Right cardiac atrium (tissue), 5 donors: ENCODE measurements around the gene HS3ST5. TPM values are rescaled to one million over a fixed set of nuclear protein-coding genes. Genes with fewer than 3 reads are reported as not detected.
"Not testable (repeated sequence)": the region's sequence is repeated elsewhere in the genome, so short reads cannot be mapped to it uniquely, and the experiment has no call there.

ENCODE experiments used
- ATAC-seq, 2 donors: fragments of 200-7000 bp; cut with Tn5 transposase; one replicate each; pipeline versions ENCODE4 v1.8.0 to v1.9.1; 2020; ENCODE audit warnings: moderate library complexity in 2 of 2, mild to moderate bottlenecking in 1 of 2
- DNase-seq, 3 donors: peaks; one replicate each; pipeline ENCODE4 v3.0.0-alpha.2; 2020
- H3K27ac ChIP-seq: one replicate; pipeline ENCODE4 v1.5.1; 2013; ENCODE audit warnings: mild to moderate bottlenecking, low read length, control low read depth, moderate library complexity
- H3K27me3 ChIP-seq: one replicate; pipeline ENCODE4 v1.6.1; 2013; ENCODE audit not compliant: control insufficient read depth, insufficient read depth
- H3K4me1 ChIP-seq: one replicate; pipeline ENCODE4 v1.6.1; 2013; ENCODE audit warnings: low read length; ENCODE audit not compliant: control insufficient read depth, insufficient read depth
- H3K4me3 ChIP-seq: one replicate; pipeline ENCODE4 v1.5.1; 2013; ENCODE audit warnings: low read length, control low read depth
- H3K9me3 ChIP-seq: one replicate; pipeline ENCODE4 v1.6.1; 2013; ENCODE audit warnings: low read length; ENCODE audit not compliant: control insufficient read depth
- WGBS: extraction: QIAGEN DNeasy Blood & Tissue Kit; methylation state at CpG from one replicate; pipeline ENCODE4 v1.1.7; 2013; 5-methylcytosine and 5-hydroxymethylcytosine counted together
- intact Hi-C, 4 donors: fragments of 100-400 bp; cut with DNase I; formaldehyde crosslinking; loops; one replicate each; pipeline versions ENCODE4 v1.11.0 to v1.14.0; 2022 to 2023
- polyA plus RNA-seq: library from polyadenylated mRNA; stranded (reverse); fragments of 200-250 nt; gene quantifications from one replicate; pipeline ENCODE4 v1.2.3, GENCODE V29; 2013
- total RNA-seq, 4 donors: library from RNA; stranded (reverse); fragmentation: NEBNext Ultra II Directional; extraction: Animal tissue kit (Norgen Biotek cat#: 25700); gene quantifications; one replicate each; pipeline ENCODE4 v1.2.1, GENCODE V29; 2021
- donor health status: healthy with polysubstance abuse.
- donor health status: DM: no; HTN: yes; CAD: no.
- donor health status: DM: no; HTN: no; CAD: no.
- donor health status: DM: no; HTN: yes; CAD: no; lungs with severe emphysema.
- donor health status: DM: yes; HTN: yes; CAD: no.

Gene HS3ST5
- total and polyA plus RNA-seq, 5 donors: not detected

GRCh38 chr6:114327074-114327473, 15.7 kb downstream of the HS3ST5 start:
- Histone ChIP-seq H3K27me3 (no peaks in the 10 kb centered on the region), H3K27ac (no peak overlapping the region), H3K9me3 (no peaks in the 10 kb centered on the region), H3K4me1 (no peaks in the 10 kb centered on the region), H3K4me3 (no peak overlapping the region)
- intact Hi-C loops: no loop called here
- ATAC-seq (no peak), DNase-seq (no peak)

DNA sequence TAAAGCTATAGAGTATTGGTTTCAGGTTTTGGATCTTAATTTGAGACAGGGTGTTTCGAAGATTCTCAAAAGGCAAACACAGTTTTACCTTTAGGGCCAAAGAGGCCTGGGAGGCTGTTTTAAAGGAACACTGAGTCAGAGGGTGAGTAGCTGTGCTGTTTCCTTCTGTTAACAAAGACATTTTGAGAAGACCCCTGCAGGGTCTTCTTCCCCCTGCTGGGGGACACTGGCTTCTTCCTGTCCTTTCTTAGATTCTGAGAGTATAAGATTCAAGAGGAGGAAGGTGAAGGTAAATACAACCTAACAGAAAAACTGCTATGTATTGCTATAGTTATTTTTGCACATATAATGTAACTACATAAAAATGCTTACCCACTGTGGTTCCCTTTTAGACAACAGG, 19.0 kb downstream of the HS3ST5 start:
- H3K27me3 ChIP-seq: no peaks in the 10 kb centered on the region
- no peaks in the 10 kb centered on the region for H3K9me3 ChIP-seq
- WGBS: 92% methylated on average over 1 of the region's 1 CpG
- H3K4me1 ChIP-seq: no peaks in the 10 kb centered on the region
- DNase-seq: no peak
- no peak overlapping the region for H3K27ac ChIP-seq
- no peak overlapping the region for H3K4me3 ChIP-seq
- intact Hi-C loops: no loop called here
- no peak for ATAC-seq

DNA sequence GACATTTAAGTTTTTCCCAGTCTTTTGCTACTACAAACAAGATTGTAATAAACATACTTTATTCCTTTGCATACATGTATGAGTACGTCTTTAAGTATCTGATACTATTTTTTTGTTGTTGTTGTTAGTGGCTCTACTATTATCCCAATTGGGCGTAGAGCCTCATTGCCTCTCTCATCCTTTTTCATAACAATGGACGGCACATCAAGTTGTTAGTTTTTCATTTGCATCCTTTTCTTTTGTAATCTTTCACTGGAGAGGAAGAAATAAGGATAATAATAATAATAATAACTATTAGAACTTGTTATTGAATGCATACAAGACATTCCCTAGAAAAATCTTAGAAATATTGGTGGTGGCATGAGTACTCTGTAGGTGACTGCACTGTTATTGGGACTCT, 23.1 kb downstream of the HS3ST5 start:
- intact Hi-C loops: no loop called here
- DNase-seq: no peak
- no peak overlapping the region for H3K4me3 ChIP-seq
- no peaks in the 10 kb centered on the region for H3K27me3 ChIP-seq
- 81% methylated on average over 3 of the region's 3 CpGs for WGBS
- H3K4me1 ChIP-seq: no peaks in the 10 kb centered on the region
- no peak overlapping the region for H3K27ac ChIP-seq
- no peak for ATAC-seq
- H3K9me3 ChIP-seq: no peaks in the 10 kb centered on the region

- Histone ChIP-seq H3K27ac (no peak overlapping the region), H3K9me3 (no peaks in the 10 kb centered on the region), H3K27me3 (no peaks in the 10 kb centered on the region), H3K4me1 (no peaks in the 10 kb centered on the region), H3K4me3 (no peak overlapping the region)
- DNase-seq (no peak), ATAC-seq (no peak)
- WGBS: 85% methylated on average over 5 of the region's 5 CpGs
- intact Hi-C loops: no loop called here
Measured at GRCh38 chr6:114315831-114316595, 26.8 kb downstream of the HS3ST5 start.

- H3K4me3 ChIP-seq, H3K27me3 ChIP-seq, DNase-seq, ATAC-seq, intact Hi-C loops, H3K27ac ChIP-seq, H3K9me3 ChIP-seq, H3K4me1 ChIP-seq: not testable (repeated sequence)
- WGBS: 93% methylated on average over 6 of the region's 6 CpGs
Measured at GRCh38 chr6:114313816-114314215, 29.0 kb downstream of the HS3ST5 start.

- Histone ChIP-seq H3K4me1 (no peaks in the 10 kb centered on the region), H3K27ac (no peak overlapping the region), H3K27me3 (no peaks in the 10 kb centered on the region), H3K4me3 (no peak overlapping the region), H3K9me3 (no peaks in the 10 kb centered on the region)
- WGBS: 85% methylated on average over 4 of the region's 4 CpGs
- DNase-seq (no peak), ATAC-seq (no peak)
- intact Hi-C loops: no loop called here
Measured at GRCh38 chr6:114312931-114313330, 29.9 kb downstream of the HS3ST5 start.

DNA sequence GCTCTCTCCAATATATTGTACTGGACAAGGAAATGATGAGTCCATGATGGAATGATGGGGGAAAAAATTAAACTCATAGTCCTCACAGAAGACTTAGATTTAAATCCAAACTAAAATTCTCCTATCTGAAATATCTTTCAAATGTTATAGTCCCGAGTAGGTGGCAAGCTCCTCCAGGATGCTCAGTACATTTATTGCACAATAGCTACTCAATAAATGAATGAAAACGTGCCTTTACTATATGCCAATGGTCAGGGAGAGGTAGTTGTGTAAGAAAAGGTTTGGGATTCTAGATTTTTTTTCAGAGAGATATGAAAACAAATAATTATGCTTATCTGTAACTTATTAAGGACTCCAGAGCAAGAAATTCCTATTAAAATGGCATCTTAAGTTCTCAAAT, 32.8 kb downstream of the HS3ST5 start:
- no peak overlapping the region for H3K27ac ChIP-seq
- no peak overlapping the region for H3K4me3 ChIP-seq
- no peaks in the 10 kb centered on the region for H3K9me3 ChIP-seq
- H3K27me3 ChIP-seq: no peaks in the 10 kb centered on the region
- ATAC-seq (no peak), DNase-seq (no peak)
- no peaks in the 10 kb centered on the region for H3K4me1 ChIP-seq
- intact Hi-C loops: no loop called here
- WGBS: 67% methylated on average over 2 of the region's 2 CpGs

- ATAC-seq (no peak), DNase-seq (no peak)
- WGBS: 65% methylated on average over 1 of the region's 1 CpG
- no peaks in the 10 kb centered on the region for H3K27me3 ChIP-seq
- no peak overlapping the region for H3K27ac ChIP-seq
- H3K4me3 ChIP-seq: no peak overlapping the region
- intact Hi-C loops: no loop called here
- H3K9me3 ChIP-seq: no peaks in the 10 kb centered on the region
- no peaks in the 10 kb centered on the region for H3K4me1 ChIP-seq
Measured at GRCh38 chr6:114304304-114304887, 38.4 kb downstream of the HS3ST5 start.

DNA sequence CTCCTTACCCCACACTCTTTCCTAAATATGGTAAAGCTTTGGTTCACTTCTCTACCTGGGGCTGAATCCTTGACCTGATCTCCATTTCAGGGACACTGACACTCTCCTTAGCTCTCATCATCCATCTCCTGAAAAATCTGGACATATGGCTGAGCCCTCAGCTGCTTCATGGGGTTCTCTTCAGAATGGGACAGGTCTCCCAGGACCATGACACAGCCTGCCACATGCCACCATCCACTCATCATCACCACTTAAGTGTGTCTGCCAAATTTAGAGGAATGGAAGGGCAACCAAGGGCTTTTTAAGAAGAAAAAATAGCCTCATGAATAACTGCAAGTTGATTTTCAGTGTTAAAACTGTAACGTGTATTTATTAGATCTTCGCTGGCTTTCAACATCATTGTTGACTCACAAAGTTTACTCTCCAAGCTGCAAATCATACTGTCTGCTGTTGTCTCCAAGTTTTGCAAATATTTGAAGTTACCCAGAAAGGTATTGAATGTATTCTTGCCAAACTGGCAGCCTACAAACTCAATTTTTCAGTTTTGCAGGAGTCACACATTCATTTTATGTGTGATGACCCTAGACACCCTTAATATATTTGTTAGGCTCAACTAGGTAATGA, 41.1 kb downstream of the HS3ST5 start:
- Histone ChIP-seq H3K27me3 (no peaks in the 10 kb centered on the region), H3K27ac (no peak overlapping the region), H3K9me3 (no peaks in the 10 kb centered on the region), H3K4me3 (no peak overlapping the region), H3K4me1 (no peaks in the 10 kb centered on the region)
- intact Hi-C loops: no loop called here
- WGBS: 87% methylated on average over 2 of the region's 2 CpGs
- no peak for DNase-seq
- ATAC-seq: no peak

DNA sequence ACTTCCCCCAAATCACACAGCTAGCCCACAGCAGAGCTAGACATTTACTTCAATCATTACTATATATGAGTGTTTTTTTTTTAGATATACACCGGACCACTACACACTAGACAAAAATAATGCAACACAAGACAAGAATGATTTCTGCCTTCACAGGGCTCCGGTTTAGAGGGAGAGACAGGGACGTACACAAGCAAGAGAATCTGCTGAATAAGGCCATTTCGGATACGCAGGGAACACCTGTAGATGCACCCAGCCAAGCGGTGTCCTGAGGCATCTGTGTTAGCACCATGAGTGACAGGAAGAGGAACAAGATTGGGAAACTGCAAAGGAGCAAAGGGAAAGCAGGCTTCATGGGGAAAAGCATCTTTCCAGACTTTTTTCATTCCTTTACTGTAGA, 45.7 kb downstream of the HS3ST5 start:
- Histone ChIP-seq H3K4me1 (no peaks in the 10 kb centered on the region), H3K27me3 (no peaks in the 10 kb centered on the region), H3K9me3 (no peaks in the 10 kb centered on the region), H3K27ac (no peak overlapping the region), H3K4me3 (no peak overlapping the region)
- WGBS: 89% methylated on average over 6 of the region's 6 CpGs
- intact Hi-C loops: no loop called here
- no peak for DNase-seq
- no peak for ATAC-seq

GRCh38 chr6:114292431-114292830, 50.4 kb downstream of the HS3ST5 start:
- Histone ChIP-seq H3K27me3 (no peaks in the 10 kb centered on the region), H3K27ac (no peak overlapping the region), H3K4me1 (no peaks in the 10 kb centered on the region), H3K9me3 (no peaks in the 10 kb centered on the region), H3K4me3 (no peak overlapping the region)
- intact Hi-C loops: no loop called here
- WGBS: 93% methylated on average over 1 of the region's 1 CpG
- ATAC-seq (no peak), DNase-seq (no peak)
